GM20431 (cell line): Measurements from ENCODE around the gene ABCC4.

Experiments
- in situ Hi-C: fragments of 300-500 bp; cut with MseI, MboI; formaldehyde crosslinking; loops from one replicate; pipeline ENCODE4 v1.15.0; 2020; ENCODE audit warnings: low sequenced_read_pairs; ENCODE audit not compliant: unreplicated experiment

ABCC4 gene

GRCh38 chr13:95301183-95301967, at the start of gene ABCC4:
Gene ABCC4, minus strand, starts transcription at chr13:95301451. Its CDS starts 137 bp downstream, at chr13:95301314.
- in situ Hi-C loops, result no loop called here

- in situ Hi-C loops, result no loop called here
Observed at GRCh38 chr13:95349267-95349666, 48.0 kb upstream of the ABCC4 start.

GRCh38 chr13:95343944-95344343, 42.7 kb upstream of the ABCC4 start:
- in situ Hi-C loops, result no loop called here

GRCh38 chr13:95341441-95341840, 40.2 kb upstream of the ABCC4 start:
- in situ Hi-C loops, result no loop called here

- in situ Hi-C loops, result no loop called here
Observed at GRCh38 chr13:95338905-95339304, 37.7 kb upstream of the ABCC4 start.

- in situ Hi-C loops, result no loop called here
Observed at GRCh38 chr13:95337597-95337996, 36.3 kb upstream of the ABCC4 start.

GRCh38 chr13:95335667-95336066, 34.4 kb upstream of the ABCC4 start:
- in situ Hi-C loops, result no loop called here

- in situ Hi-C loops, result no loop called here
Observed at GRCh38 chr13:95328386-95328785, 27.1 kb upstream of the ABCC4 start.

- in situ Hi-C loops, result no loop called here
Observed at GRCh38 chr13:95327190-95327589, 25.9 kb upstream of the ABCC4 start.

GRCh38 chr13:95326695-95327094, 25.4 kb upstream of the ABCC4 start:
- in situ Hi-C loops, result no loop called here

- in situ Hi-C loops, result no loop called here
Observed at GRCh38 chr13:95325485-95325884, 24.2 kb upstream of the ABCC4 start.

GRCh38 chr13:95323930-95324662, 22.8 kb upstream of the ABCC4 start:
- in situ Hi-C loops, result no loop called here

GRCh38 chr13:95319551-95320274, 18.5 kb upstream of the ABCC4 start:
- in situ Hi-C loops, result no loop called here

GRCh38 chr13:95317039-95317989, 16.1 kb upstream of the ABCC4 start:
- in situ Hi-C loops, result no loop called here

GRCh38 chr13:95315752-95316151, 14.5 kb upstream of the ABCC4 start:
- in situ Hi-C loops, result no loop called here

- in situ Hi-C loops, result no loop called here
Observed at GRCh38 chr13:95307507-95307906, 6.3 kb upstream of the ABCC4 start.

- in situ Hi-C loops, result no loop called here
Observed at GRCh38 chr13:95304453-95304852, 3.2 kb upstream of the ABCC4 start.

- in situ Hi-C loops, result no loop called here
Observed at GRCh38 chr13:95301968-95302393, 730 bp upstream of the ABCC4 start.

GRCh38 chr13:95300625-95301182, 547 bp downstream of the ABCC4 start:
- in situ Hi-C loops, result no loop called here
